ENCODE data around the gene CHDH.

The CHDH gene

GRCh38 chr3:53780806-53781205, 65.4 kb downstream of the CHDH start:
- DNase-seq, result no peak

GRCh38 chr3:53780171-53780570, 66.0 kb downstream of the CHDH start:
- DNase-seq, result no peak

GRCh38 chr3:53778153-53778552, 68.1 kb downstream of the CHDH start:
- DNase-seq, result no peak

- no peak for DNase-seq
Measured at GRCh38 chr3:53777468-53777867, 68.8 kb downstream of the CHDH start.

GRCh38 chr3:53776494-53777101, 69.6 kb downstream of the CHDH start:
- DNase-seq, result no peak

- DNase-seq, result no peak
Measured at GRCh38 chr3:53775834-53776251, 70.4 kb downstream of the CHDH start.

- no peak for DNase-seq
Measured at GRCh38 chr3:53775018-53775417, 71.2 kb downstream of the CHDH start.

- no peak for DNase-seq
Measured at GRCh38 chr3:53774414-53774813, 71.8 kb downstream of the CHDH start.

GRCh38 chr3:53773611-53774368, 72.4 kb downstream of the CHDH start:
- DNase-seq, result no peak

GRCh38 chr3:53773021-53773436, 73.2 kb downstream of the CHDH start:
- DNase-seq, result no peak

- DNase-seq, result no peak
Measured at GRCh38 chr3:53772562-53772961, 73.7 kb downstream of the CHDH start.

GRCh38 chr3:53768478-53769459, 77.5 kb downstream of the CHDH start:
- no peak for DNase-seq

- no peak for DNase-seq
Measured at GRCh38 chr3:53766706-53767105, 79.5 kb downstream of the CHDH start.

- no peak for DNase-seq
Measured at GRCh38 chr3:53765753-53766152, 80.5 kb downstream of the CHDH start.

GRCh38 chr3:53764026-53764775, 82.0 kb downstream of the CHDH start:
- no peak for DNase-seq

GRCh38 chr3:53763353-53763752, 82.9 kb downstream of the CHDH start:
- DNase-seq, result no peak

Data from stimulated activated CD4-positive, alpha-beta T cell treated with anti-CD3 and anti-CD28 coated beads, Interleukin-4, amount 100 ng/mL, for 24 hours (primary cell).